Breast epithelium (tissue), 4 donors: ENCODE results near the gene HSFX3. TPM values are rescaled to one million over a fixed set of nuclear protein-coding genes. Genes with fewer than 3 reads are reported as not detected.

Experiments
- DNase-seq, 2 donors: peaks; one replicate each; pipeline ENCODE4 v3.0.0-alpha.2; 2019; ENCODE audit warnings: low spot score in 2 of 2
- H3K27ac ChIP-seq, 2 donors: fragments of 200-600 bp; sonication (generic) in 1 of 2; one replicate each; pipeline ENCODE4 v1.5.1; 2016 to 2019; ENCODE audit warnings: mild to moderate bottlenecking in 1 of 2
- H3K27me3 ChIP-seq, 2 donors: fragments of 200-600 bp; sonication (generic) in 1 of 2; one replicate each; pipeline versions ENCODE4 v1.5.1 to v1.6.0; 2017 to 2019; ENCODE audit warnings: control low read depth in 1 of 2, mild to moderate bottlenecking in 1 of 2
- H3K36me3 ChIP-seq: fragments of 200-600 bp; one replicate; pipeline ENCODE4 v1.5.1; 2019
- H3K4me1 ChIP-seq, 2 donors: fragments of 200-600 bp; sonication (generic); one replicate each; pipeline ENCODE4 v1.5.1; 2016 to 2019; ENCODE audit warnings: control low read depth in 1 of 2
- H3K4me3 ChIP-seq, 3 donors: fragments of 200-600 bp; sonication (generic); 1 replicate in 2 of 3; 2 replicates in 1 of 3; pipeline ENCODE4 v1.5.1; 2016 to 2019; ENCODE audit warnings: mild to moderate bottlenecking in 3 of 3, moderate library complexity in 2 of 3
- H3K9me3 ChIP-seq, 2 donors: fragments of 200-600 bp; sonication (generic) in 1 of 2; one replicate each; pipeline ENCODE4 v1.5.1; 2016 to 2019; ENCODE audit warnings: control low read depth in 1 of 2
- CTCF ChIP-seq, 3 donors: fragments of 450-650 bp; IDR thresholded peaks; one replicate each; pipeline ENCODE4 v1.5.1; 2016 to 2017; ENCODE audit warnings: antibody characterized with exemption in 3 of 3, mild to moderate bottlenecking in 3 of 3, moderate library complexity in 3 of 3
- POLR2A ChIP-seq: fragments of 450-650 bp; IDR thresholded peaks from one replicate; pipeline ENCODE4 v1.6.1; 2016; ENCODE audit warnings: antibody characterized with exemption, mild to moderate bottlenecking, moderate library complexity
- POLR2AphosphoS5 ChIP-seq, 3 donors: sonication (generic); formaldehyde crosslinking; IDR thresholded peaks; one replicate each; pipeline ENCODE4 v1.6.1; 2017; ENCODE audit warnings: antibody characterized with exemption in 3 of 3
- intact Hi-C: fragments of 100-400 bp; cut with DNase I; formaldehyde crosslinking; loops from one replicate; pipeline ENCODE4 v1.15.1; 2023; ENCODE audit warnings: low total_unique reads
- total RNA-seq, 3 donors: library from RNA; depleted of rRNA; stranded (reverse); fragments of >200 nt; gene quantifications; one replicate each; pipeline ENCODE4 v1.1.0, GENCODE V29; 2016

The HSFX3 gene
- total RNA-seq, 3 donors from 2014 or later, result not detected

GRCh38 chrX:149499766-149500165 is 50.0 kb downstream of the HSFX3 start:
- Histone ChIP-seq H3K4me3 (no peak overlapping the region), H3K4me1 (no peaks in the 10 kb centered on the region), H3K36me3 (no peaks in the 10 kb centered on the region), H3K27ac (no peak overlapping the region), H3K9me3 (no peaks in the 10 kb centered on the region), H3K27me3 (peaks cover 0 to 9% of the 10 kb centered on the region in 2 donors)
- intact Hi-C loops, result no loop called here
- TF ChIP-seq CTCF (IDR thresholded peaks at IDR 0.05) (no peak), POLR2A (no peak), POLR2AphosphoS5 (IDR thresholded peaks at IDR 0.05) (no peak)
- DNase-seq, result no peak

GRCh38 chrX:149498767-149499166 is 51.0 kb downstream of the HSFX3 start:
- H3K36me3 ChIP-seq, result no peaks in the 10 kb centered on the region
- no peak overlapping the region for H3K4me3 ChIP-seq
- H3K27ac ChIP-seq, result no peak overlapping the region
- TF ChIP-seq CTCF (IDR thresholded peaks at IDR 0.05) (no peak), POLR2AphosphoS5 (IDR thresholded peaks at IDR 0.05) (no peak), POLR2A (no peak)
- no peaks in the 10 kb centered on the region for H3K4me1 ChIP-seq
- peaks cover 0 to 4% of the 10 kb centered on the region in 2 donors for H3K27me3 ChIP-seq
- DNase-seq, result no peak
- intact Hi-C loops, result no loop called here
- H3K9me3 ChIP-seq, result no peaks in the 10 kb centered on the region

Other genes with a start within 250 kb of the HSFX3 start
- 10 to 100 TPM; 61.0 to 72.0 (median 61.8) TPM for gene IDS, start 44.6 kb downstream of the HSFX3 start, total RNA-seq
- 10 to 100 TPM; 12.3 to 20.1 (median 17.7) TPM for gene EOLA1, start 8.9 kb downstream of the HSFX3 start, total RNA-seq
- gene MAGEA9B, start 37.5 kb upstream of the HSFX3 start, total RNA-seq, result not detected
- under 1 TPM in 1 of 3 donors, not detected in 2; 0.98 TPM for gene HSFX2, start 45.4 kb upstream of the HSFX3 start, total RNA-seq
- 10 to 100 TPM; 15.7 to 24.5 (median 16.1) TPM for gene TMEM185A, start 81.9 kb upstream of the HSFX3 start, total RNA-seq
- gene MAGEA11, start 162.1 kb upstream of the HSFX3 start, total RNA-seq, result not detected
- gene HSFX1, start 224.1 kb upstream of the HSFX3 start, total RNA-seq, result 1 to 10 TPM in 2 of 3 donors, under 1 TPM in 1; 0.32 to 2.0 (median 1.3) TPM
- gene MAGEA9, start 232.0 kb upstream of the HSFX3 start, total RNA-seq, result not detected